Naive thymus-derived CD4-positive, alpha-beta T cell (primary cell): ENCODE data around the gene AKAP13. TPM values are rescaled to one million over a fixed set of nuclear protein-coding genes. Genes with fewer than 3 reads are reported as not detected.
A peak's percentile ranks its signal among the peaks of the same experiment; 100 is the strongest.

Source experiments
- ATAC-seq: fragments of 150-1000 bp; cut with Tn5 transposase; 2 replicates; pipeline ENCODE4 v1.10.0; 2021; ENCODE audit warnings: mild to moderate bottlenecking, moderate library complexity
- CTCF ChIA-PET: fragments of 350-600 bp; sonication (Branson Sonifier 250); formaldehyde crosslinking; loops from one replicate; lab custom pipeline; 2021; ENCODE audit warnings: antibody characterized with exemption; lab: Charles Lee
- POLR2A ChIA-PET: fragments of 350-600 bp; sonication (Branson Sonifier 250); formaldehyde crosslinking; loops from one replicate; lab custom pipeline; 2021; ENCODE audit warnings: antibody characterized with exemption, inconsistent platforms; lab: Charles Lee
- DNase-seq, 9 donors: peaks; one replicate each; pipeline versions ENCODE4 v3.0.0 to v3.0.0-alpha.2; 2020 to 2022; ENCODE audit warnings: mixed read lengths in 1 of 9
- H3K27ac ChIP-seq: one replicate; pipeline ENCODE4 v1.7.0; 2013; ENCODE audit warnings: mild to moderate bottlenecking, low read depth, low read length, moderate library complexity
- H3K27me3 ChIP-seq, 2 donors: one replicate each; pipeline ENCODE4 v1.7.0; 2013; ENCODE audit warnings: low read length in 2 of 2, mild to moderate bottlenecking in 2 of 2, moderate library complexity in 2 of 2; ENCODE audit not compliant: control insufficient read depth in 2 of 2, insufficient read depth in 2 of 2
- H3K36me3 ChIP-seq, 3 experiments: 1 replicate in 2 of 3; 2 replicates in 1 of 3; pipeline ENCODE4 v1.7.0; 2013; ENCODE audit warnings: low read length in 3 of 3, mild to moderate bottlenecking in 3 of 3, moderate library complexity in 1 of 3; ENCODE audit not compliant: insufficient read depth in 3 of 3, control insufficient read depth in 2 of 3
- H3K4me1 ChIP-seq, 2 donors: one replicate each; pipeline ENCODE4 v1.7.0; 2013; ENCODE audit warnings: low read length in 2 of 2, mild to moderate bottlenecking in 2 of 2, moderate library complexity in 1 of 2; ENCODE audit not compliant: control insufficient read depth in 2 of 2, insufficient read depth in 2 of 2
- H3K4me3 ChIP-seq: 2 replicates; pipeline ENCODE4 v1.7.0; 2013; ENCODE audit warnings: mild to moderate bottlenecking, low read length
- H3K9me3 ChIP-seq, 3 experiments: 1 replicate in 2 of 3; 2 replicates in 1 of 3; pipeline ENCODE4 v1.7.0; 2013; ENCODE audit warnings: low read length in 3 of 3; ENCODE audit not compliant: control insufficient read depth in 2 of 3
- H3K27ac Mint-ChIP-seq, 9 donors: one replicate each; pipeline ENCODE4 v1.8.0; 2020 to 2022; ENCODE audit warnings: mixed read lengths in 9 of 9, mild to moderate bottlenecking in 8 of 9, moderate library complexity in 5 of 9, inconsistent platforms in 2 of 9
- H3K27me3 Mint-ChIP-seq, 5 donors: one replicate each; pipeline ENCODE4 v1.8.0; 2021 to 2022; ENCODE audit warnings: mixed read lengths in 5 of 5, mild to moderate bottlenecking in 1 of 5
- H3K36me3 Mint-ChIP-seq, 5 donors: one replicate each; pipeline ENCODE4 v1.8.0; 2020 to 2022; ENCODE audit warnings: mixed read lengths in 5 of 5, mild to moderate bottlenecking in 3 of 5, inconsistent platforms in 1 of 5
- H3K4me1 Mint-ChIP-seq, 7 donors: one replicate each; pipeline ENCODE4 v1.8.0; 2020 to 2022; ENCODE audit warnings: mixed read lengths in 7 of 7, mild to moderate bottlenecking in 3 of 7, inconsistent platforms in 1 of 7
- H3K4me3 Mint-ChIP-seq, 10 donors: one replicate each; pipeline ENCODE4 v1.8.0; 2020 to 2022; ENCODE audit warnings: mild to moderate bottlenecking in 10 of 10, mixed read lengths in 10 of 10, moderate library complexity in 6 of 10, inconsistent platforms in 2 of 10
- H3K9me3 Mint-ChIP-seq, 11 donors: one replicate each; pipeline ENCODE4 v1.8.0; 2020 to 2022; ENCODE audit warnings: mixed read lengths in 11 of 11, mild to moderate bottlenecking in 4 of 11, inconsistent platforms in 1 of 11, moderate library complexity in 1 of 11
- intact Hi-C, 2 donors: fragments of 100-400 bp; cut with micrococcal nuclease; formaldehyde crosslinking; loops; one replicate each; pipeline ENCODE4 v1.15.1; 2023
- polyA plus RNA-seq, 2 donors: library from polyadenylated mRNA; unstranded; fragments of 300-500 nt; fragmentation: Illumina TruSeq; gene quantifications; one replicate each; pipeline ENCODE4 v1.2.3, GENCODE V29; 2021
- total RNA-seq, 6 experiments: library from RNA in 5 of 6; stranded (reverse) in 5 of 6; gene quantifications; 1 replicate in 5 of 6; 2 replicates in 1 of 6; pipeline ENCODE4 v1.2.3 and lab custom pipeline; 2021 to 2026

AKAP13 gene
- total and polyA plus RNA-seq, 7 experiments from 2014 or later = 108 to 400 (median 231) TPM

DNA sequence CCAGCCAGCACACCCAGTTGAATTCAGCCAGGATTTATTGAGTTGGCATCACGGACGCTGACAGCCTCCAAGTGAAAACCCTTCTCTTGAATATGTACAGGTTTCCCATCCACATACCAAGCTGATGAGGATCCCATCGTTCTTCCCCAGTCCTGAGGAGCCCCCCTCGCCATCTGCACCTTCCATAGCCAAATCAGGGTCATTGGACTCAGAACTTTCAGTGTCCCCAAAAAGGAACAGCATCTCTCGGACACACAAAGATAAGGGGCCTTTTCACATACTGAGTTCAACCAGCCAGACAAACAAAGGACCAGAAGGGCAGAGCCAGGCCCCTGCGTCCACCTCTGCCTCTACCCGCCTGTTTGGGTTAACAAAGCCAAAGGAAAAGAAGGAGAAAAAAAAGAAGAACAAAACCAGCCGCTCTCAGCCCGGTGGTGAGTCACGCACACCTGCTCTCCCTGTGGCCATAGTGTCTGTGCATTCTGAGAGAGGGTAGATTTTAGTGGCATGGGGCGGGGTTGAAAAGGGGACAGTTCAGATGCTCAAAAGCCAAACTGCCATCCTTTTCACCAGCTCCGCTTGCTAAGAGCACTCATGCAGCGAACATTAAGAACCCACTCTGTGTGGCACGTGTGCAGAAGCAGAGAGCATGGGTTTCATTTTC is 363.1 kb downstream of the AKAP13 start:
- no peak for ATAC-seq
- H3K27me3 Mint-ChIP-seq = no peaks in the 10 kb centered on the region
- no peak overlapping the region for H3K27ac ChIP-seq
- H3K27ac Mint-ChIP-seq = peak overlapping the region in 5 of 9 donors; percentile 9 to 54 (median 17)
- H3K4me1 Mint-ChIP-seq = peaks cover 0 to 5% (median under 1%) of the 10 kb centered on the region in 7 donors
- ChIA-PET CTCF (interaction anchor here (1.2 kb wide), 1 partner anchor 14 kb away, joined by 4 read pairs; no protein-coding TSS in a partner anchor), POLR2A (interaction anchor here (0.6 to 0.8 kb wide), 2 partner anchors 12 to 51 kb away, joined by 3 to 6 read pairs; no protein-coding TSS in a partner anchor)
- H3K4me3 ChIP-seq = no peak overlapping the region
- H3K9me3 Mint-ChIP-seq = peaks cover 0 to 7% (median 0%) of the 10 kb centered on the region in 11 donors
- no peaks in the 10 kb centered on the region for H3K9me3 ChIP-seq
- peaks cover 0 to 60% (median 21%) of the 10 kb centered on the region in 5 donors for H3K36me3 Mint-ChIP-seq
- intact Hi-C loops = no loop called here
- no peaks in the 10 kb centered on the region for H3K27me3 ChIP-seq
- H3K4me3 Mint-ChIP-seq = peak overlapping the region in 1 of 10 donors; percentile 3
- H3K36me3 ChIP-seq = peaks cover 40 to 90% (median 42%) of the 10 kb centered on the region in 3 experiments
- no peak for DNase-seq
- no peaks in the 10 kb centered on the region for H3K4me1 ChIP-seq

DNA sequence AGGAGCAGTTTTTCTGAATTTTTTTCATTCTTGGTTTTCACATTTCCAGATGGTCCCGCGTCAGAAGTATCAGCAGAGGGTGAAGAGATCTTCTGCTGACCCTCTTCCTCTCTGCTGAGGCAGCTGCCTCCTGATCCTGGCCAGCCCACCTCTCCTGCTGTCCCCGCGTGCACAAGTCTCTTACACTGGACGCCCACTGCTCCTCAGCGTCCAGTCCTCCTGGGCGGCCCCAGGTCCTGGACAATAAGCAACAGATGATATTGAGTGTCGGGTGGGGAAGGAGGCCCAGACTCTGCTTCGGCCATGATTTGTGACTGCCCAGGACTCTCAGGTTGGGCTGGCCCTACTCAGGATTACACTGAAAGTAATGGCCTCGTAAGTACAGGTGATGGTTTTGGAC is 364.2 kb downstream of the AKAP13 start:
- Histone ChIP-seq H3K27me3 (no peaks in the 10 kb centered on the region), H3K9me3 (no peaks in the 10 kb centered on the region), H3K36me3 (peaks cover 40 to 92% (median 42%) of the 10 kb centered on the region in 3 experiments), H3K27ac (no peak overlapping the region), H3K4me3 (no peak overlapping the region), H3K4me1 (no peaks in the 10 kb centered on the region)
- Mint-ChIP-seq H3K27me3 (no peaks in the 10 kb centered on the region), H3K9me3 (peaks cover 0 to 7% (median 0%) of the 10 kb centered on the region in 11 donors), H3K27ac (peak overlapping the region in 4 of 9 donors; percentile 15 to 65 (median 40)), H3K4me1 (peaks cover 0 to 7% (median 5%) of the 10 kb centered on the region in 7 donors), H3K36me3 (peaks cover 0 to 62% (median 19%) of the 10 kb centered on the region in 5 donors), H3K4me3 (no peak overlapping the region)
- CTCF ChIA-PET = no interaction called here
- POLR2A ChIA-PET = interaction anchor here (0.6 kb wide), 1 partner anchor 49 kb away, joined by 3 read pairs; no protein-coding TSS in a partner anchor
- intact Hi-C loops = no loop called here
- DNase-seq (no peak), ATAC-seq (no peak)

DNA sequence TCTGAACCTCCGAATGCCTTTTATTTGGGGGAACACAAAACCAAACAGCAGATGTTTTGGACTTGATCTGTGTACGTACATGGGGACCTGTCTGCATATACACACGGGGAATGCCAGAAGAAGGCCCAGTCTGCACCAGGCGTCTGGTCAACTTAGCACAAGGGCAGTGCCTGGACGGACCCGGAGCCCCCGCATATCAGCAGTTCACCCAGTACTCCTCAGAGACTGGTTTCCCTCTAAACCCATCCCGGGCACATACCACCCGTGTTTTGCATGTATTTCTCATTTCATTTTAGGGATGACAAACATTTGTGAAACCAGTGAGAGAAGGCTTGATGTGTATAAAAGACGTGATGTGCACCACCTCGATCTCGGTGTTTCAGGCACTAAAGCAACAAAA is 364.6 kb downstream of the AKAP13 start:
- H3K27me3 Mint-ChIP-seq = no peaks in the 10 kb centered on the region
- ChIA-PET CTCF (no interaction called here), POLR2A (no interaction called here)
- peaks cover 0 to 7% (median 0%) of the 10 kb centered on the region in 11 donors for H3K9me3 Mint-ChIP-seq
- no peak overlapping the region for H3K4me3 Mint-ChIP-seq
- peak overlapping the region in 1 of 9 donors; percentile 15 for H3K27ac Mint-ChIP-seq
- Histone ChIP-seq H3K36me3 (peaks cover 36 to 92% (median 38%) of the 10 kb centered on the region in 3 experiments), H3K27ac (no peak overlapping the region), H3K27me3 (no peaks in the 10 kb centered on the region), H3K4me1 (no peaks in the 10 kb centered on the region), H3K9me3 (no peaks in the 10 kb centered on the region), H3K4me3 (no peak overlapping the region)
- DNase-seq (no peak), ATAC-seq (no peak)
- peaks cover 0 to 58% (median 16%) of the 10 kb centered on the region in 5 donors for H3K36me3 Mint-ChIP-seq
- intact Hi-C loops = no loop called here
- peaks cover 0 to 7% (median 5%) of the 10 kb centered on the region in 7 donors for H3K4me1 Mint-ChIP-seq

DNA sequence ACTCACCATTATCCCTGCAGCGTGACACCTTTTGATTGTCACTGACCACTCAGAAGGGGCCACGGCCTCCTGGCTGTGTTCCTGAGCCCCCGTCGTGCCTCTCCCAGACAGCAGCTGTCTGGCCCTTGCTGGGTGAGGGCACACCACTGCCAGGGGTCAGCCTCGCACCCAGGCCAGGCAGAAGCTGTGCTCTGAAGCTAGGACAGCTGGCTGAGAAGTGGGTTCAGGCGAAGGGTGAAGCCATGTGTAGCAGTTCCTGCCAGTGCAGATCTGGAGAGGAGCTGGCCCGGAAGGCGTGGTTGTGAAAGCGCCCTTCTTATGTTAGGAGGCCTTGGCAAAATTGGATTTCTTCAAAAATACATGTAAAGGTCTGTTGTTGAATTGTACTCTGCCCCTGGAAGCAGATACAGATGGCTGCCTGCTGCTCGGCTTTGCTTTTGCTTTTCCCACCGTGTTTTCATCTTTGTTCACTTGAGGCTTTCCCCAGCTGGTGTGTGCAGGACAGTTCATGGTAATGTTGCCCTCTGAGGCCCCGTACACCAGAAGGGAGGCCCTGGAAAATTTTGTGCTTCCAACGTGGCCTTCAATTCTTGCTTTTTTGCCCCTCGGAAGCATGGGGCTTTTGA is 365.2 kb downstream of the AKAP13 start:
- ChIA-PET CTCF (no interaction called here), POLR2A (no interaction called here)
- peak overlapping the region in 3 of 9 donors; percentile 8 to 69 (median 15) for H3K27ac Mint-ChIP-seq
- no peak overlapping the region for H3K4me3 Mint-ChIP-seq
- no peak overlapping the region for H3K4me3 ChIP-seq
- peaks cover 0 to 8% (median 7%) of the 10 kb centered on the region in 7 donors for H3K4me1 Mint-ChIP-seq
- no peaks in the 10 kb centered on the region for H3K4me1 ChIP-seq
- no peak overlapping the region for H3K27ac ChIP-seq
- H3K36me3 ChIP-seq = peaks cover 31 to 86% (median 35%) of the 10 kb centered on the region in 3 experiments
- intact Hi-C loops = no loop called here
- no peaks in the 10 kb centered on the region for H3K27me3 Mint-ChIP-seq
- H3K9me3 Mint-ChIP-seq = peaks cover 0 to 7% (median 0%) of the 10 kb centered on the region in 11 donors
- ATAC-seq (no peak), DNase-seq (no peak)
- H3K36me3 Mint-ChIP-seq = peaks cover 0 to 52% (median 10%) of the 10 kb centered on the region in 5 donors
- no peaks in the 10 kb centered on the region for H3K27me3 ChIP-seq
- no peaks in the 10 kb centered on the region for H3K9me3 ChIP-seq

GRCh38 chr15:85746641-85747040 is 366.2 kb downstream of the AKAP13 start:
- intact Hi-C loops = no loop called here
- Mint-ChIP-seq H3K27ac (peak overlapping the region in 4 of 9 donors; percentile 5 to 56 (median 21)), H3K9me3 (peaks cover 0 to 8% (median 0%) of the 10 kb centered on the region in 11 donors), H3K4me3 (no peak overlapping the region), H3K4me1 (peaks cover 3 to 18% (median 11%) of the 10 kb centered on the region in 7 donors), H3K27me3 (no peaks in the 10 kb centered on the region), H3K36me3 (peaks cover 0 to 47% (median 10%) of the 10 kb centered on the region in 5 donors)
- DNase-seq (no peak), ATAC-seq (no peak)
- H3K9me3 ChIP-seq = no peaks in the 10 kb centered on the region
- no peaks in the 10 kb centered on the region for H3K27me3 ChIP-seq
- H3K4me1 ChIP-seq = peaks cover 0 to 6% of the 10 kb centered on the region in 2 donors
- no peak overlapping the region for H3K4me3 ChIP-seq
- H3K36me3 ChIP-seq = peaks cover 26 to 76% (median 31%) of the 10 kb centered on the region in 3 experiments
- CTCF ChIA-PET = no interaction called here
- POLR2A ChIA-PET = no interaction called here
- no peak overlapping the region for H3K27ac ChIP-seq

- intact Hi-C loops = loop anchor here in 1 of 2 donors (1.0 kb wide), 1 partner anchor 46 kb away; the partner anchor contains the start of gene KLHL25
- POLR2A ChIA-PET = interaction anchor here (0.6 kb wide), 1 partner anchor 15 kb away, joined by 3 read pairs; no protein-coding TSS in a partner anchor
- Mint-ChIP-seq H3K27ac (peak overlapping the region in 3 of 9 donors; percentile 0 to 47 (median 14)), H3K4me3 (no peak overlapping the region), H3K36me3 (peaks cover 0 to 38% (median 6%) of the 10 kb centered on the region in 5 donors), H3K27me3 (no peaks in the 10 kb centered on the region), H3K4me1 (peaks cover 9 to 28% (median 18%) of the 10 kb centered on the region in 7 donors), H3K9me3 (peaks cover 0 to 5% (median 0%) of the 10 kb centered on the region in 11 donors)
- Histone ChIP-seq H3K27me3 (no peaks in the 10 kb centered on the region), H3K9me3 (no peaks in the 10 kb centered on the region), H3K4me1 (peaks cover 0 to 8% of the 10 kb centered on the region in 2 donors), H3K27ac (no peak overlapping the region), H3K4me3 (no peak overlapping the region), H3K36me3 (peaks cover 20 to 60% (median 26%) of the 10 kb centered on the region in 3 experiments)
- ATAC-seq (no peak), DNase-seq (no peak)
- CTCF ChIA-PET = no interaction called here
Observed at GRCh38 chr15:85748176-85748575, 367.8 kb downstream of the AKAP13 start.
